IPS-15b (cell line): ENCODE measurements around the gene GATAD2B.

Experiments used
- H3K27me3 ChIP-seq: one replicate; pipeline ENCODE4 v1.6.1; 2013; ENCODE audit warnings: low read length; ENCODE audit not compliant: control insufficient read depth, insufficient read depth
- H3K36me3 ChIP-seq: one replicate; pipeline ENCODE4 v1.6.1; 2013; ENCODE audit warnings: low read length; ENCODE audit not compliant: control insufficient read depth, insufficient read depth
- H3K4me1 ChIP-seq: one replicate; pipeline ENCODE4 v1.6.1; 2013; ENCODE audit warnings: mild to moderate bottlenecking, low read length; ENCODE audit not compliant: control insufficient read depth, insufficient read depth
- H3K4me3 ChIP-seq: one replicate; pipeline ENCODE4 v1.5.1; 2013; ENCODE audit warnings: low read depth, low read length
- H3K9ac ChIP-seq: one replicate; pipeline ENCODE4 v1.6.1; 2013; ENCODE audit warnings: low read depth, mild to moderate bottlenecking, low read length
- H3K9me3 ChIP-seq: one replicate; pipeline ENCODE4 v1.6.1; 2013; ENCODE audit warnings: mild to moderate bottlenecking, low read length; ENCODE audit not compliant: control insufficient read depth, insufficient read depth

The GATAD2B gene

GRCh38 chr1:153936011-153936802, 13.4 kb upstream of the GATAD2B start:
- Histone ChIP-seq H3K4me3 (no peak overlapping the region), H3K4me1 (no peaks in the 10 kb centered on the region), H3K36me3 (peaks cover 72% of the 10 kb centered on the region), H3K27me3 (no peaks in the 10 kb centered on the region), H3K9me3 (no peaks in the 10 kb centered on the region), H3K9ac (no peak overlapping the region)

GRCh38 chr1:153934746-153935145, 12.0 kb upstream of the GATAD2B start:
- Histone ChIP-seq H3K27me3 (no peaks in the 10 kb centered on the region), H3K4me3 (no peak overlapping the region), H3K36me3 (peaks cover 69% of the 10 kb centered on the region), H3K4me1 (no peaks in the 10 kb centered on the region), H3K9me3 (no peaks in the 10 kb centered on the region), H3K9ac (no peak overlapping the region)

GRCh38 chr1:153933955-153934354, 11.2 kb upstream of the GATAD2B start:
- H3K9me3 ChIP-seq = no peaks in the 10 kb centered on the region
- H3K4me3 ChIP-seq = no peak overlapping the region
- H3K9ac ChIP-seq = no peak overlapping the region
- H3K4me1 ChIP-seq = no peaks in the 10 kb centered on the region
- peaks cover 66% of the 10 kb centered on the region for H3K36me3 ChIP-seq
- no peaks in the 10 kb centered on the region for H3K27me3 ChIP-seq

- H3K27me3 ChIP-seq = no peaks in the 10 kb centered on the region
Measured at GRCh38 chr1:153933430-153933829, 10.7 kb upstream of the GATAD2B start.

GRCh38 chr1:153932156-153933131, 9.7 kb upstream of the GATAD2B start:
- Histone ChIP-seq H3K4me3 (no peak overlapping the region), H3K27me3 (no peaks in the 10 kb centered on the region), H3K9ac (no peak overlapping the region), H3K4me1 (no peaks in the 10 kb centered on the region), H3K36me3 (peaks cover 61% of the 10 kb centered on the region), H3K9me3 (no peaks in the 10 kb centered on the region)

More at GRCh38 chr1:153933430-153933829, 10.7 kb upstream of the GATAD2B start:
- H3K9me3 ChIP-seq = no peaks in the 10 kb centered on the region
- H3K4me3 ChIP-seq = no peak overlapping the region
- H3K36me3 ChIP-seq = peaks cover 66% of the 10 kb centered on the region
- H3K4me1 ChIP-seq = no peaks in the 10 kb centered on the region
- H3K9ac ChIP-seq = no peak overlapping the region

- Histone ChIP-seq H3K36me3 (peaks cover 42% of the 10 kb centered on the region), H3K9ac (no peak overlapping the region)
Measured at GRCh38 chr1:153929981-153930948, 7.5 kb upstream of the GATAD2B start.

GRCh38 chr1:153929426-153929825, 6.7 kb upstream of the GATAD2B start:
- Histone ChIP-seq H3K4me3 (no peak overlapping the region), H3K4me1 (no peaks in the 10 kb centered on the region), H3K9ac (no peak overlapping the region), H3K27me3 (no peaks in the 10 kb centered on the region), H3K36me3 (peaks cover 35% of the 10 kb centered on the region), H3K9me3 (no peaks in the 10 kb centered on the region)

More at GRCh38 chr1:153929981-153930948, 7.5 kb upstream of the GATAD2B start:
- H3K9me3 ChIP-seq = no peaks in the 10 kb centered on the region
- no peaks in the 10 kb centered on the region for H3K4me1 ChIP-seq
- H3K27me3 ChIP-seq = no peaks in the 10 kb centered on the region
- H3K4me3 ChIP-seq = no peak overlapping the region

- no peak overlapping the region for H3K9ac ChIP-seq
- no peaks in the 10 kb centered on the region for H3K27me3 ChIP-seq
- H3K4me3 ChIP-seq = no peak overlapping the region
- H3K36me3 ChIP-seq = peaks cover 30% of the 10 kb centered on the region
- no peaks in the 10 kb centered on the region for H3K9me3 ChIP-seq
- H3K4me1 ChIP-seq = peaks cover 2% of the 10 kb centered on the region
Measured at GRCh38 chr1:153928791-153929341, 6.1 kb upstream of the GATAD2B start.

- Histone ChIP-seq H3K27me3 (no peaks in the 10 kb centered on the region), H3K4me1 (peaks cover 4% of the 10 kb centered on the region)
Measured at GRCh38 chr1:153928245-153928644, 5.5 kb upstream of the GATAD2B start.

GRCh38 chr1:153926405-153926804, 3.6 kb upstream of the GATAD2B start:
- Histone ChIP-seq H3K36me3 (peaks cover 11% of the 10 kb centered on the region), H3K9me3 (no peaks in the 10 kb centered on the region), H3K9ac (no peak overlapping the region), H3K4me1 (peaks cover 4% of the 10 kb centered on the region), H3K4me3 (no peak overlapping the region), H3K27me3 (no peaks in the 10 kb centered on the region)

More at GRCh38 chr1:153928245-153928644, 5.5 kb upstream of the GATAD2B start:
- no peaks in the 10 kb centered on the region for H3K9me3 ChIP-seq
- H3K36me3 ChIP-seq = peaks cover 25% of the 10 kb centered on the region
- no peak overlapping the region for H3K4me3 ChIP-seq
- H3K9ac ChIP-seq = no peak overlapping the region
